Measurements from ENCODE around the gene POC5.

The POC5 gene

DNA sequence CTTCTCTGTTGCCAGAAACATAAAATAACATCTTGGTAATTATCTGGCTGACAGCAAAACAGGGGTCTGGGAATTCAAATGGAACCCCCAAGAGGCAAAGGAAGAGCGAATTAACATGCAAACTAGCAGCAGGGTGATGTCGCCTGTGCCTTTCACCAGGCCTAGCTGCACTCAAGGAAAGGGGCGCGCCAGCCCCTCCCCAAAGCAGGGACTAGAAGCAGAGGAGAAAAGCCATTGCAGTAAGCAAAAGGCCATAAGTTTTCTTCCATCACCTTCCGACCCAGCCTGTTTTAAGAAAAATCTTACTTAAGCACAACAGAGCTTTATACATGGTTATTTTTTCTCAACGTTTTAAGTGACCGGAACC, 539 bp downstream of the POC5 start:
- peak; percentile 23 for ATAC-seq
- TF ChIP-seq ZC3H10 (CRISPR knock-in tag; IDR thresholded peaks at IDR 0.05) (no peak), ZFP3 (CRISPR knock-in tag; IDR thresholded peaks at IDR 0.05) (no peak), TOX (CRISPR knock-in tag; IDR thresholded peaks at IDR 0.05; ENCODE audit: borderline replicate concordance) (no peak), ZFP30 (CRISPR knock-in tag; IDR thresholded peaks at IDR 0.05) (no peak)
- TF ChIP-seq, protein P1, sequence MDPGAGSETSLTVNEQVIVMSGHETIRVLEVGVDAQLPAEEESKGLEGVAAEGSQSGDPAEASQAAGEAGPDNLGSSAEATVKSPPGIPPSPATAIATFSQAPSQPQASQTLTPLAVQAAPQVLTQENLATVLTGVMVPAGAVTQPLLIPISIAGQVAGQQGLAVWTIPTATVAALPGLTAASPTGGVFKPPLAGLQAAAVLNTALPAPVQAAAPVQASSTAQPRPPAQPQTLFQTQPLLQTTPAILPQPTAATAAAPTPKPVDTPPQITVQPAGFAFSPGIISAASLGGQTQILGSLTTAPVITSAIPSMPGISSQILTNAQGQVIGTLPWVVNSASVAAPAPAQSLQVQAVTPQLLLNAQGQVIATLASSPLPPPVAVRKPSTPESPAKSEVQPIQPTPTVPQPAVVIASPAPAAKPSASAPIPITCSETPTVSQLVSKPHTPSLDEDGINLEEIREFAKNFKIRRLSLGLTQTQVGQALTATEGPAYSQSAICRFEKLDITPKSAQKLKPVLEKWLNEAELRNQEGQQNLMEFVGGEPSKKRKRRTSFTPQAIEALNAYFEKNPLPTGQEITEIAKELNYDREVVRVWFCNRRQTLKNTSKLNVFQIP (CRISPR knock-in tag; IDR thresholded peaks at IDR 0.05; ENCODE audit: borderline replicate concordance, low read depth) = no peak
- TF ChIP-seq, protein P2, sequence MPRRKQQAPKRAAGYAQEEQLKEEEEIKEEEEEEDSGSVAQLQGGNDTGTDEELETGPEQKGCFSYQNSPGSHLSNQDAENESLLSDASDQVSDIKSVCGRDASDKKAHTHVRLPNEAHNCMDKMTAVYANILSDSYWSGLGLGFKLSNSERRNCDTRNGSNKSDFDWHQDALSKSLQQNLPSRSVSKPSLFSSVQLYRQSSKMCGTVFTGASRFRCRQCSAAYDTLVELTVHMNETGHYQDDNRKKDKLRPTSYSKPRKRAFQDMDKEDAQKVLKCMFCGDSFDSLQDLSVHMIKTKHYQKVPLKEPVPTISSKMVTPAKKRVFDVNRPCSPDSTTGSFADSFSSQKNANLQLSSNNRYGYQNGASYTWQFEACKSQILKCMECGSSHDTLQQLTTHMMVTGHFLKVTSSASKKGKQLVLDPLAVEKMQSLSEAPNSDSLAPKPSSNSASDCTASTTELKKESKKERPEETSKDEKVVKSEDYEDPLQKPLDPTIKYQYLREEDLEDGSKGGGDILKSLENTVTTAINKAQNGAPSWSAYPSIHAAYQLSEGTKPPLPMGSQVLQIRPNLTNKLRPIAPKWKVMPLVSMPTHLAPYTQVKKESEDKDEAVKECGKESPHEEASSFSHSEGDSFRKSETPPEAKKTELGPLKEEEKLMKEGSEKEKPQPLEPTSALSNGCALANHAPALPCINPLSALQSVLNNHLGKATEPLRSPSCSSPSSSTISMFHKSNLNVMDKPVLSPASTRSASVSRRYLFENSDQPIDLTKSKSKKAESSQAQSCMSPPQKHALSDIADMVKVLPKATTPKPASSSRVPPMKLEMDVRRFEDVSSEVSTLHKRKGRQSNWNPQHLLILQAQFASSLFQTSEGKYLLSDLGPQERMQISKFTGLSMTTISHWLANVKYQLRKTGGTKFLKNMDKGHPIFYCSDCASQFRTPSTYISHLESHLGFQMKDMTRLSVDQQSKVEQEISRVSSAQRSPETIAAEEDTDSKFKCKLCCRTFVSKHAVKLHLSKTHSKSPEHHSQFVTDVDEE (CRISPR knock-in tag; IDR thresholded peaks at IDR 0.05) = no peak

DNA sequence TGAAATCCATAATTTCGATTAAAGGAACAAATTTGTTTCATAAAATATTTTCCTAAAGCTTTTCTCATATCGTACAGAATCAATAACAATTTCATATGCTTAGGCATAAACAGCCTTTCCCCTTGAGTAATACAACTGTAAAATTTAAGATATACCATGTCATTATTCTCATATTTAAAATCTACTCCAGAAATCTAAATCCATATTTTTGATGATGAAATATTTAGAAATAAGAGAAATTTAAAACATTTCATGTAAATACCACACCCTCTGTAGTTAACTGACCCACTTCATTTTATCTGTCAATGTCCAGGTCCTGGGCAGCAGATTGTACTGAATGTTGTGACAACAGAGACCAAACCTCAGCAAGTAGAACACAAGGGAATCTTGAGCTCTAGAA, 5.1 kb downstream of the POC5 start:
- no peak for ATAC-seq
- TF ChIP-seq, protein P3, sequence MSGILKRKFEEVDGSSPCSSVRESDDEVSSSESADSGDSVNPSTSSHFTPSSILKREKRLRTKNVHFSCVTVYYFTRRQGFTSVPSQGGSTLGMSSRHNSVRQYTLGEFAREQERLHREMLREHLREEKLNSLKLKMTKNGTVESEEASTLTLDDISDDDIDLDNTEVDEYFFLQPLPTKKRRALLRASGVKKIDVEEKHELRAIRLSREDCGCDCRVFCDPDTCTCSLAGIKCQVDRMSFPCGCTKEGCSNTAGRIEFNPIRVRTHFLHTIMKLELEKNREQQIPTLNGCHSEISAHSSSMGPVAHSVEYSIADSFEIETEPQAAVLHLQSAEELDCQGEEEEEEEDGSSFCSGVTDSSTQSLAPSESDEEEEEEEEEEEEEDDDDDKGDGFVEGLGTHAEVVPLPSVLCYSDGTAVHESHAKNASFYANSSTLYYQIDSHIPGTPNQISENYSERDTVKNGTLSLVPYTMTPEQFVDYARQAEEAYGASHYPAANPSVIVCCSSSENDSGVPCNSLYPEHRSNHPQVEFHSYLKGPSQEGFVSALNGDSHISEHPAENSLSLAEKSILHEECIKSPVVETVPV (CRISPR knock-in tag; IDR thresholded peaks at IDR 0.05) = no peak
- TF ChIP-seq, protein P2 (CRISPR knock-in tag; IDR thresholded peaks at IDR 0.05) = no peak
- TF ChIP-seq ISL1 (CRISPR knock-in tag; IDR thresholded peaks at IDR 0.05) (no peak), ESRRG (CRISPR knock-in tag; IDR thresholded peaks at IDR 0.05) (no peak), ZNF565 (CRISPR knock-in tag; conservative IDR thresholded peaks at IDR 0.05; ENCODE audit: low read depth) (no peak), CSDC2 (CRISPR knock-in tag; IDR thresholded peaks at IDR 0.05) (no peak), ZNF70 (CRISPR knock-in tag; IDR thresholded peaks at IDR 0.05) (no peak), ZC3H10 (CRISPR knock-in tag; IDR thresholded peaks at IDR 0.05) (no peak), RARB (CRISPR knock-in tag; IDR thresholded peaks at IDR 0.05) (no peak), GLIS3 (CRISPR knock-in tag; IDR thresholded peaks at IDR 0.05) (no peak)
- TF ChIP-seq, protein P4, sequence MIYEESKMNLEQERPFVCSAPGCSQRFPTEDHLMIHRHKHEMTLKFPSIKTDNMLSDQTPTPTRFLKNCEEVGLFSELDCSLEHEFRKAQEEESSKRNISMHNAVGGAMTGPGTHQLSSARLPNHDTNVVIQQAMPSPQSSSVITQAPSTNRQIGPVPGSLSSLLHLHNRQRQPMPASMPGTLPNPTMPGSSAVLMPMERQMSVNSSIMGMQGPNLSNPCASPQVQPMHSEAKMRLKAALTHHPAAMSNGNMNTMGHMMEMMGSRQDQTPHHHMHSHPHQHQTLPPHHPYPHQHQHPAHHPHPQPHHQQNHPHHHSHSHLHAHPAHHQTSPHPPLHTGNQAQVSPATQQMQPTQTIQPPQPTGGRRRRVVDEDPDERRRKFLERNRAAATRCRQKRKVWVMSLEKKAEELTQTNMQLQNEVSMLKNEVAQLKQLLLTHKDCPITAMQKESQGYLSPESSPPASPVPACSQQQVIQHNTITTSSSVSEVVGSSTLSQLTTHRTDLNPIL (CRISPR knock-in tag; IDR thresholded peaks at IDR 0.05; ENCODE audit: low read depth) = no peak
- TF ChIP-seq, protein P5, sequence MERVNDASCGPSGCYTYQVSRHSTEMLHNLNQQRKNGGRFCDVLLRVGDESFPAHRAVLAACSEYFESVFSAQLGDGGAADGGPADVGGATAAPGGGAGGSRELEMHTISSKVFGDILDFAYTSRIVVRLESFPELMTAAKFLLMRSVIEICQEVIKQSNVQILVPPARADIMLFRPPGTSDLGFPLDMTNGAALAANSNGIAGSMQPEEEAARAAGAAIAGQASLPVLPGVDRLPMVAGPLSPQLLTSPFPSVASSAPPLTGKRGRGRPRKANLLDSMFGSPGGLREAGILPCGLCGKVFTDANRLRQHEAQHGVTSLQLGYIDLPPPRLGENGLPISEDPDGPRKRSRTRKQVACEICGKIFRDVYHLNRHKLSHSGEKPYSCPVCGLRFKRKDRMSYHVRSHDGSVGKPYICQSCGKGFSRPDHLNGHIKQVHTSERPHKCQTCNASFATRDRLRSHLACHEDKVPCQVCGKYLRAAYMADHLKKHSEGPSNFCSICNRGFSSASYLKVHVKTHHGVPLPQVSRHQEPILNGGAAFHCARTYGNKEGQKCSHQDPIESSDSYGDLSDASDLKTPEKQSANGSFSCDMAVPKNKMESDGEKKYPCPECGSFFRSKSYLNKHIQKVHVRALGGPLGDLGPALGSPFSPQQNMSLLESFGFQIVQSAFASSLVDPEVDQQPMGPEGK (CRISPR knock-in tag; IDR thresholded peaks at IDR 0.05; ENCODE audit: borderline replicate concordance) = no peak

DNA sequence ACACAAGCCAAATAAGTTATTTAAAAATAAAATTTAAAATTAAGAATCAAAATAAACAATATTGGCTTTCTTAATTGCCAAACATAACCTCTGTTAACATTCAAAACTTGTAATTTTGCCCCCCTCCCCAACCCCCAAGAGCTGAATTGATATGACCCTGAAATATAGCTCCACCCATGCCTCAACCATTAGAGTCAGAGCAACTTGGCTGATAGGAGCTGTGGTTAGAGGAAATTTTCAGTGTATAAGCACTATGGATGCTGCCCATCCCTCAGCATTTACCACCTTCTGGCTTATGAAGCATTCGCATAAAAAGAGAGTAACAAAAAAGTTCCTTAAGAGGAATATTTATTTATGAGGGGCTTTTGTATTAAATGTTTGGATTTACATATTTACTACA, 6.1 kb downstream of the POC5 start:
- TF ChIP-seq CSDC2 (CRISPR knock-in tag; IDR thresholded peaks at IDR 0.05) (no peak), TCF4 (CRISPR knock-in tag; IDR thresholded peaks at IDR 0.05; ENCODE audit: borderline replicate concordance) (no peak), SNAI2 (CRISPR knock-in tag; IDR thresholded peaks at IDR 0.05) (no peak), GLIS3 (CRISPR knock-in tag; IDR thresholded peaks at IDR 0.05) (no peak), RARB (CRISPR knock-in tag; IDR thresholded peaks at IDR 0.05) (no peak), ZNF8 (CRISPR knock-in tag; IDR thresholded peaks at IDR 0.05) (no peak), ARNTL (CRISPR knock-in tag; IDR thresholded peaks at IDR 0.05; ENCODE audit: borderline replicate concordance, low read depth) (no peak), ISL1 (CRISPR knock-in tag; IDR thresholded peaks at IDR 0.05) (no peak), ZNF565 (CRISPR knock-in tag; conservative IDR thresholded peaks at IDR 0.05; ENCODE audit: low read depth) (no peak), BACH2 (CRISPR knock-in tag; IDR thresholded peaks at IDR 0.05; ENCODE audit: borderline replicate concordance) (no peak), PPARA (CRISPR knock-in tag; IDR thresholded peaks at IDR 0.05; ENCODE audit: borderline replicate concordance) (no peak), TOX (CRISPR knock-in tag; IDR thresholded peaks at IDR 0.05; ENCODE audit: borderline replicate concordance) (no peak), ZNF70 (CRISPR knock-in tag; IDR thresholded peaks at IDR 0.05) (no peak), ESRRG (CRISPR knock-in tag; IDR thresholded peaks at IDR 0.05) (no peak)
- TF ChIP-seq, protein P5 (CRISPR knock-in tag; IDR thresholded peaks at IDR 0.05; ENCODE audit: borderline replicate concordance) = no peak
- ATAC-seq = no peak

Measured in SK-N-SH treated with all-trans-retinoic acid at 6 μM for 48 hours (cell line).